ENCODE results near the gene PROC.

PROC gene

GRCh38 chr2:127414638-127415592, 3.3 kb upstream of the PROC start:
- DNase-seq, result no peak

GRCh38 chr2:127415593-127416505, 2.4 kb upstream of the PROC start:
- no peak for DNase-seq

- no peak for DNase-seq
Measured at GRCh38 chr2:127416506-127417001, 1.7 kb upstream of the PROC start.

- no peak for DNase-seq
Measured at GRCh38 chr2:127417406-127417805, 821 bp upstream of the PROC start.

- DNase-seq, result no peak
Measured at GRCh38 chr2:127419112-127419430, 844 bp downstream of the PROC start.

GRCh38 chr2:127419448-127420038, 1.3 kb downstream of the PROC start:
- DNase-seq, result no peak

GRCh38 chr2:127420039-127420864, 2.0 kb downstream of the PROC start:
- DNase-seq, result no peak

GRCh38 chr2:127421116-127421800, 3.0 kb downstream of the PROC start:
- DNase-seq, result no peak

GRCh38 chr2:127421871-127422558, 3.8 kb downstream of the PROC start:
- no peak for DNase-seq

GRCh38 chr2:127422559-127423477, 4.6 kb downstream of the PROC start:
- DNase-seq, result no peak

GRCh38 chr2:127423478-127423843, 5.2 kb downstream of the PROC start:
- no peak for DNase-seq

- DNase-seq, result no peak
Measured at GRCh38 chr2:127423880-127424279, 5.7 kb downstream of the PROC start.

- DNase-seq, result no peak
Measured at GRCh38 chr2:127424598-127425520, 6.6 kb downstream of the PROC start.

GRCh38 chr2:127425540-127426490, 7.6 kb downstream of the PROC start:
- DNase-seq, result no peak

- DNase-seq, result no peak
Measured at GRCh38 chr2:127426501-127427354, 8.5 kb downstream of the PROC start.

- no peak for DNase-seq
Measured at GRCh38 chr2:127427376-127428056, 9.3 kb downstream of the PROC start.
